Mesendoderm (in vitro differentiated cells): Measurements from ENCODE around the gene ROPN1. TPM values are rescaled to one million over a fixed set of nuclear protein-coding genes. Genes with fewer than 3 reads are reported as not detected.
"Not testable (repeated sequence)": the region's sequence is repeated elsewhere in the genome, so short reads cannot be mapped to it uniquely, and the experiment has no call there.

Source experiments
- DNase-seq: peaks from one replicate; pipeline ENCODE4 v3.0.0; 2013
- H2AK5ac ChIP-seq: 2 replicates; pipeline ENCODE4 v1.6.1; 2013; ENCODE audit warnings: low read length, inconsistent platforms
- H2BK120ac ChIP-seq: 2 replicates; pipeline ENCODE4 v1.6.1; 2013; ENCODE audit warnings: low read depth, mild to moderate bottlenecking, low read length, moderate library complexity, mixed read lengths
- H2BK15ac ChIP-seq: replicated peaks from 2 replicates; pipeline ENCODE4 v1.6.1; 2013; ENCODE audit warnings: low read depth, mild to moderate bottlenecking, moderate library complexity
- H2BK5ac ChIP-seq: 2 replicates; pipeline ENCODE4 v1.6.1; 2013; ENCODE audit warnings: low read length, inconsistent platforms
- H3K18ac ChIP-seq: 2 replicates; pipeline ENCODE4 v1.6.1; 2013; ENCODE audit warnings: mild to moderate bottlenecking, low read length, mixed read lengths
- H3K23ac ChIP-seq: one replicate; pipeline ENCODE4 v1.6.1; 2013; ENCODE audit warnings: low read length
- H3K27ac ChIP-seq: 2 replicates; pipeline ENCODE4 v1.5.1; 2013; ENCODE audit warnings: low read depth, mild to moderate bottlenecking, inconsistent platforms, low read length, moderate library complexity
- H3K27me3 ChIP-seq: 2 replicates; pipeline ENCODE4 v1.6.1; 2013; ENCODE audit warnings: low read length, control low read depth, mild to moderate bottlenecking, inconsistent platforms; ENCODE audit not compliant: insufficient read depth, poor library complexity
- H3K36me3 ChIP-seq: 2 replicates; pipeline ENCODE4 v1.6.1; 2013; ENCODE audit warnings: low read length, inconsistent platforms; ENCODE audit not compliant: control insufficient read depth, insufficient read depth
- H3K4ac ChIP-seq: one replicate; pipeline ENCODE4 v1.6.1; 2013; ENCODE audit warnings: low read depth, mild to moderate bottlenecking, low read length, moderate library complexity
- H3K4me1 ChIP-seq: 2 replicates; pipeline ENCODE4 v1.6.1; 2013; ENCODE audit warnings: low read depth, low read length, inconsistent platforms; ENCODE audit not compliant: control insufficient read depth
- H3K4me2 ChIP-seq: 2 replicates; pipeline ENCODE4 v1.6.1; 2013; ENCODE audit warnings: low read length
- H3K4me3 ChIP-seq: 2 replicates; pipeline ENCODE4 v1.5.1; 2013; ENCODE audit warnings: mild to moderate bottlenecking, low read length
- H3K56ac ChIP-seq: one replicate; pipeline ENCODE4 v1.6.1; 2013; ENCODE audit warnings: low read length
- H3K79me1 ChIP-seq: 2 replicates; pipeline ENCODE4 v1.6.1; 2013; ENCODE audit warnings: low read length, inconsistent platforms
- H3K79me2 ChIP-seq: 2 replicates; pipeline ENCODE4 v1.6.1; 2013; ENCODE audit warnings: mild to moderate bottlenecking, low read length; ENCODE audit not compliant: control insufficient read depth, insufficient read depth
- H3K9ac ChIP-seq: 2 replicates; pipeline ENCODE4 v1.6.1; 2013; ENCODE audit warnings: low read length, inconsistent platforms
- H4K5ac ChIP-seq: one replicate; pipeline ENCODE4 v1.6.1; 2013; ENCODE audit warnings: low read length
- H4K8ac ChIP-seq: one replicate; pipeline ENCODE4 v1.6.1; 2013; ENCODE audit warnings: low read depth, mild to moderate bottlenecking, control low read depth, low read length, moderate library complexity
- WGBS: extraction: QIAGEN DNeasy Blood & Tissue Kit; methylation state at CpG from one replicate; pipeline ENCODE4 v1.1.7; 2013; ENCODE audit warnings: low lambda C conversion rate, missing lambda C conversion rate; ENCODE audit not compliant: insufficient coverage; ENCODE audit errors: extremely low coverage; 5-methylcytosine and 5-hydroxymethylcytosine counted together
- polyA plus RNA-seq, 2 experiments: library from polyadenylated mRNA; stranded (reverse); fragments of 200-250 nt; gene quantifications; one replicate each; pipeline ENCODE4 v1.2.3, GENCODE V29; 2013

The ROPN1 gene
- polyA plus RNA-seq (2013, experiment 1 of 2) = 0.08 TPM
- 0.13 TPM for polyA plus RNA-seq (2013, experiment 2 of 2)

- H3K79me2 ChIP-seq, H2BK15ac ChIP-seq, H3K4me2 ChIP-seq, H2BK120ac ChIP-seq, H3K4me3 ChIP-seq, H3K4ac ChIP-seq, H3K4me1 ChIP-seq, H3K36me3 ChIP-seq, H4K8ac ChIP-seq, H3K56ac ChIP-seq, H3K9ac ChIP-seq, DNase-seq, H4K5ac ChIP-seq, H3K23ac ChIP-seq, H3K79me1 ChIP-seq, H3K18ac ChIP-seq, H2AK5ac ChIP-seq, H3K27ac ChIP-seq, H2BK5ac ChIP-seq: not testable (repeated sequence)
- no CpG with 5 or more reads among the region's 49 CpGs for WGBS
- H3K27me3 ChIP-seq = peaks cover 20% of the 10 kb centered on the region
These were observed at the start of gene ROPN1 for GRCh38 chr3:123991730-123992588. Gene ROPN1 (minus strand): TSS chr3:123992124. CDS start chr3:123980481, 11,643 bp downstream.

GRCh38 chr3:124041553-124041952 lies 49.6 kb upstream of the ROPN1 start:
- WGBS = no CpG with 5 or more reads among the region's 5 CpGs

GRCh38 chr3:124037326-124037725 lies 45.4 kb upstream of the ROPN1 start:
- Histone ChIP-seq H4K5ac (no peak overlapping the region), H4K8ac (no peak overlapping the region), H3K4me1 (peaks cover under 1% of the 10 kb centered on the region), H2BK120ac (no peak overlapping the region), H3K56ac (no peak overlapping the region), H2AK5ac (no peak overlapping the region), H3K18ac (no peak overlapping the region), H3K9ac (no peak overlapping the region), H3K27ac (no peak overlapping the region), H3K4ac (no peak overlapping the region), H2BK15ac (no peak overlapping the region), H3K4me3 (no peak overlapping the region), H3K79me1 (no peaks in the 10 kb centered on the region), H2BK5ac (no peak overlapping the region), H3K4me2 (no peak overlapping the region), H3K36me3 (no peaks in the 10 kb centered on the region), H3K27me3 (peaks cover 10% of the 10 kb centered on the region), H3K23ac (no peak overlapping the region), H3K79me2 (no peaks in the 10 kb centered on the region)
- no peak for DNase-seq

More at GRCh38 chr3:124041553-124041952, 49.6 kb upstream of the ROPN1 start:
- Histone ChIP-seq H3K23ac (no peak overlapping the region), H2BK15ac (no peak overlapping the region), H3K18ac (no peak overlapping the region), H2BK120ac (no peak overlapping the region), H2AK5ac (no peak overlapping the region), H4K8ac (no peak overlapping the region), H3K36me3 (no peaks in the 10 kb centered on the region), H3K27ac (no peak overlapping the region), H4K5ac (no peak overlapping the region), H3K4me1 (no peaks in the 10 kb centered on the region), H3K56ac (no peak overlapping the region), H3K79me2 (no peaks in the 10 kb centered on the region), H3K79me1 (no peaks in the 10 kb centered on the region), H3K27me3 (no peaks in the 10 kb centered on the region), H3K9ac (no peak overlapping the region), H3K4me2 (no peak overlapping the region), H3K4ac (no peak overlapping the region), H3K4me3 (no peak overlapping the region), H2BK5ac (no peak overlapping the region)
- no peak for DNase-seq

DNA sequence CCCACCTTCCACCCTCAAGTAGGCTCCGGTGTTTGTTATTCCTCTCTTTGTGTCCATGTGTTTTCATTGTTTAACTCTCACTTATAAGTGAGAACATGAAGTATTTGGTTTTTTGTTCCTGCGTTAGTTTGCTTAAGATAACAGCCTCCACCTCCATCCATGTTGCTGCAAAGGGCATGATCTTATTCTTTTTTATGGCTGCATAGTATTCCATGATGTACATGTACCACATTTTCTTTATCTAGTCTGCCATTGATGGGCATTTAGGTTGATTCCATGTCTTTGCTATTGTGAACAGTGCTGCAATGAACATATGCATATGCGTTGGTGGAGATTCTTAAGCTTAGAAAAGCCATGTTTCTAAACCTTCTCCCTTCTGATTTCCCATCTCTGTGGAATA lies 44.3 kb upstream of the ROPN1 start:
- not testable (repeated sequence) for H3K23ac ChIP-seq
- WGBS = no CpG with 5 or more reads among the region's 3 CpGs

GRCh38 chr3:124035463-124036121 lies 43.7 kb upstream of the ROPN1 start:
- no peak overlapping the region for H3K9ac ChIP-seq
- H2BK15ac ChIP-seq = no peak overlapping the region
- no peak overlapping the region for H2BK120ac ChIP-seq
- H4K8ac ChIP-seq = no peak overlapping the region
- no peak overlapping the region for H2AK5ac ChIP-seq
- no peaks in the 10 kb centered on the region for H3K79me1 ChIP-seq
- peaks cover 10% of the 10 kb centered on the region for H3K27me3 ChIP-seq
- H3K79me2 ChIP-seq = no peaks in the 10 kb centered on the region
- no peak overlapping the region for H4K5ac ChIP-seq
- peaks cover 2% of the 10 kb centered on the region for H3K4me1 ChIP-seq
- no peak overlapping the region for H3K23ac ChIP-seq
- H3K4me3 ChIP-seq = no peak overlapping the region
- DNase-seq = no peak
- no peaks in the 10 kb centered on the region for H3K36me3 ChIP-seq
- H3K18ac ChIP-seq = no peak overlapping the region
- no peak overlapping the region for H3K4me2 ChIP-seq
- H3K4ac ChIP-seq = no peak overlapping the region
- whole genome bisulfite sequencing = no CpG with 5 or more reads among the region's 1 CpG
- no peak overlapping the region for H2BK5ac ChIP-seq
- no peak overlapping the region for H3K27ac ChIP-seq
- H3K56ac ChIP-seq = no peak overlapping the region

More for the DNA sequence above, 44.3 kb upstream of the ROPN1 start:
- H4K5ac ChIP-seq, H3K27me3 ChIP-seq, H3K79me1 ChIP-seq, H3K9ac ChIP-seq, H3K79me2 ChIP-seq, H3K36me3 ChIP-seq, H3K4me1 ChIP-seq, H3K56ac ChIP-seq, H2BK5ac ChIP-seq, H2BK120ac ChIP-seq, DNase-seq, H4K8ac ChIP-seq, H3K4me2 ChIP-seq, H2AK5ac ChIP-seq, H3K18ac ChIP-seq, H3K4me3 ChIP-seq, H2BK15ac ChIP-seq, H3K27ac ChIP-seq, H3K4ac ChIP-seq: not testable (repeated sequence)
